CD14-positive monocyte (primary cell): Measurements from ENCODE around the gene NRG3. TPM values are rescaled to one million over a fixed set of nuclear protein-coding genes. Genes with fewer than 3 reads are reported as not detected.

Source experiments
- DNase-seq, 3 donors: peaks; one replicate each; pipeline ENCODE4 v3.0.0-alpha.2; 2011 to 2022
- H2AFZ ChIP-seq: 2 replicates; pipeline ENCODE4 v1.6.0; 2012; ENCODE audit warnings: mild to moderate bottlenecking, low read depth, low read length, inconsistent platforms; ENCODE audit not compliant: insufficient read depth, poor library complexity, severe bottlenecking
- H3K27ac ChIP-seq, 2 donors: 1 replicate in 1 of 2; 2 replicates in 1 of 2; pipeline ENCODE4 v1.5.1; 2012 to 2013; ENCODE audit warnings: low read length in 2 of 2, control low read depth in 1 of 2, inconsistent platforms in 1 of 2, low read depth in 1 of 2, mild to moderate bottlenecking in 1 of 2
- H3K27me3 ChIP-seq, 2 donors: one replicate each; pipeline versions ENCODE4 v1.6.0 to v1.6.1; 2011 to 2013; ENCODE audit warnings: low read length in 2 of 2; ENCODE audit not compliant: control insufficient read depth in 2 of 2, insufficient read depth in 2 of 2
- H3K36me3 ChIP-seq, 2 donors: replicated peaks in 1 of 2; 1 replicate in 1 of 2; 2 replicates in 1 of 2; pipeline versions ENCODE4 v1.5.1 to v1.6.1; 2012 to 2013; ENCODE audit warnings: low read length in 2 of 2, control low read depth in 1 of 2, inconsistent platforms in 1 of 2, mild to moderate bottlenecking in 1 of 2; ENCODE audit not compliant: insufficient read depth in 2 of 2, control insufficient read depth in 1 of 2
- H3K4me1 ChIP-seq, 2 donors: 1 replicate in 1 of 2; 2 replicates in 1 of 2; pipeline versions ENCODE4 v1.5.1 to v1.6.1; 2012 to 2013; ENCODE audit warnings: low read length in 2 of 2, control low read depth in 1 of 2, inconsistent platforms in 1 of 2, mild to moderate bottlenecking in 1 of 2, moderate library complexity in 1 of 2; ENCODE audit not compliant: insufficient read depth in 2 of 2, control insufficient read depth in 1 of 2
- H3K4me2 ChIP-seq: replicated peaks from 2 replicates; pipeline ENCODE3; 2012; ENCODE audit warnings: low read length, moderate library complexity, mild to moderate bottlenecking; ENCODE audit not compliant: poor library complexity, severe bottlenecking; ENCODE audit errors: extremely low read depth
- H3K4me3 ChIP-seq, 3 experiments: fragments of 200-600 bp in 1 of 3; sonication (generic) in 1 of 3; replicated peaks in 1 of 3; 1 replicate in 2 of 3; 2 replicates in 1 of 3; pipeline ENCODE4 v1.5.1; 2011 to 2013; ENCODE audit warnings: low read length in 3 of 3, mild to moderate bottlenecking in 3 of 3, control low read depth in 2 of 3, low read depth in 2 of 3, inconsistent platforms in 1 of 3, moderate library complexity in 1 of 3
- H3K79me2 ChIP-seq: 2 replicates; pipeline ENCODE4 v1.6.0; 2012; ENCODE audit warnings: mild to moderate bottlenecking, control low read depth, inconsistent platforms, low read length, moderate library complexity; ENCODE audit not compliant: insufficient read depth
- H3K9ac ChIP-seq: 2 replicates; pipeline ENCODE4 v1.6.0; 2017; ENCODE audit warnings: low read length, mild to moderate bottlenecking; ENCODE audit not compliant: insufficient read depth, poor library complexity, severe bottlenecking
- H3K9me3 ChIP-seq, 2 donors: replicated peaks in 1 of 2; 1 replicate in 1 of 2; 2 replicates in 1 of 2; pipeline versions ENCODE4 v1.5.1 to v1.6.1; 2012 to 2013; ENCODE audit warnings: low read length in 2 of 2, control low read depth in 1 of 2; ENCODE audit not compliant: control insufficient read depth in 1 of 2, insufficient read depth in 1 of 2
- H4K20me1 ChIP-seq: 2 replicates; pipeline ENCODE4 v1.6.0; 2012; ENCODE audit warnings: mild to moderate bottlenecking, low read length, control low read depth, moderate library complexity; ENCODE audit not compliant: insufficient read depth
- H3K27ac Mint-ChIP-seq, 7 donors: one replicate each; pipeline ENCODE4 v1.8.0; 2020; ENCODE audit warnings: mild to moderate bottlenecking in 7 of 7, mixed read lengths in 7 of 7, moderate library complexity in 6 of 7, inconsistent platforms in 2 of 7
- H3K27me3 Mint-ChIP-seq, 3 donors: one replicate each; pipeline ENCODE4 v1.8.0; 2021 to 2022; ENCODE audit warnings: low read depth in 3 of 3, mild to moderate bottlenecking in 3 of 3, mixed read lengths in 3 of 3, moderate library complexity in 3 of 3, inconsistent platforms in 1 of 3
- H3K36me3 Mint-ChIP-seq, 2 donors: one replicate each; pipeline ENCODE4 v1.8.0; 2020; ENCODE audit warnings: mixed read lengths in 2 of 2, inconsistent platforms in 1 of 2, mild to moderate bottlenecking in 1 of 2
- H3K4me1 Mint-ChIP-seq: one replicate; pipeline ENCODE4 v1.8.0; 2020; ENCODE audit warnings: mild to moderate bottlenecking, mixed read lengths
- H3K4me3 Mint-ChIP-seq, 2 donors: one replicate each; pipeline ENCODE4 v1.8.0; 2020; ENCODE audit warnings: mild to moderate bottlenecking in 2 of 2, mixed read lengths in 2 of 2, moderate library complexity in 1 of 2
- H3K9me3 Mint-ChIP-seq, 7 donors: one replicate each; pipeline ENCODE4 v1.8.0; 2020 to 2022; ENCODE audit warnings: mixed read lengths in 7 of 7, mild to moderate bottlenecking in 6 of 7, moderate library complexity in 6 of 7, inconsistent platforms in 2 of 7
- WGBS: methylation state at CpG from one replicate; pipeline ENCODE4 v1.1.5; 2013; ENCODE audit warnings: missing lambda C conversion rate; ENCODE audit not compliant: insufficient coverage; 5-methylcytosine and 5-hydroxymethylcytosine counted together
- intact Hi-C, 2 donors: fragments of 100-400 bp; cut with micrococcal nuclease; formaldehyde crosslinking; loops; one replicate each; pipeline versions ENCODE4 v1.15.0 to v1.15.1; 2023
- polyA plus RNA-seq, 3 donors: library from polyadenylated mRNA; depleted of rRNA in 1 of 3; unstranded in 2 of 3; stranded (reverse) in 1 of 3; fragments of 300-500 nt in 2 of 3; fragments of >200 nt in 1 of 3; fragmentation: Illumina TruSeq in 2 of 3; gene quantifications; 1 replicate in 2 of 3; 2 replicates in 1 of 3; pipeline ENCODE4 v1.2.3, GENCODE V29; 2012 to 2021
- TF ChIP-seq, protein P1 (sequence below): fragments of 200-600 bp; IDR thresholded peaks from one replicate; pipeline ENCODE4 v1.8.0; 2022; ENCODE audit warnings: antibody characterized with exemption, mild to moderate bottlenecking

NRG3 gene
- polyA plus RNA-seq, 3 donors: not detected

DNA sequence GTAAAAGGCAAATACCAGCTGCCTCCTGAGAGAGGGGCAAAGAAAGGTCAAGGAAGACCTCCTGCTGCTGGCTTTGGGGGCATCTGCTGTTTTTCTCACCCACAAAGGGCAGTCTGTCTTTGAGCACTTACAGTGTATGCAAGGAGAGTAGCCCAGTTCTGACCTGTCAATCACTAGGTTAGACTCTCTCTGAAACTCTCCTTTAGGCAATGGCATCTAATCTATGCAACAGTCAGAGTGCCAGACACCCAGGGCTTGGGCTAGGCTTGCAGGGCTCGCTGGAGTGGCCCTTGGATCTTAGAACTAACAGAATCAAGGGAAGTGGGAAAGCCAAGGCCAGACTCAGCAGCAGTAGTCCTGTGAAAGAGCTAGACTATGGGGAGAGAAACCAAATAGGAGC is 522.9 kb downstream of the NRG3 start:
- Mint-ChIP-seq H3K9me3 (peaks cover 0 to 9% (median 0%) of the 10 kb centered on the region in 7 donors), H3K4me3 (no peak overlapping the region), H3K4me1 (no peaks in the 10 kb centered on the region), H3K27me3 (no peaks in the 10 kb centered on the region), H3K27ac (no peak overlapping the region), H3K36me3 (no peaks in the 10 kb centered on the region)
- Histone ChIP-seq H3K9ac (no peak overlapping the region), H3K9me3 (no peaks in the 10 kb centered on the region), H2AFZ (no peak overlapping the region), H3K27ac (no peak overlapping the region), H3K4me3 (no peak overlapping the region), H3K79me2 (no peaks in the 10 kb centered on the region), H3K4me2 (no peak overlapping the region), H3K4me1 (no peaks in the 10 kb centered on the region), H3K27me3 (no peaks in the 10 kb centered on the region), H4K20me1 (no peaks in the 10 kb centered on the region), H3K36me3 (no peaks in the 10 kb centered on the region)
- no peak for DNase-seq
- TF ChIP-seq, protein P1, sequence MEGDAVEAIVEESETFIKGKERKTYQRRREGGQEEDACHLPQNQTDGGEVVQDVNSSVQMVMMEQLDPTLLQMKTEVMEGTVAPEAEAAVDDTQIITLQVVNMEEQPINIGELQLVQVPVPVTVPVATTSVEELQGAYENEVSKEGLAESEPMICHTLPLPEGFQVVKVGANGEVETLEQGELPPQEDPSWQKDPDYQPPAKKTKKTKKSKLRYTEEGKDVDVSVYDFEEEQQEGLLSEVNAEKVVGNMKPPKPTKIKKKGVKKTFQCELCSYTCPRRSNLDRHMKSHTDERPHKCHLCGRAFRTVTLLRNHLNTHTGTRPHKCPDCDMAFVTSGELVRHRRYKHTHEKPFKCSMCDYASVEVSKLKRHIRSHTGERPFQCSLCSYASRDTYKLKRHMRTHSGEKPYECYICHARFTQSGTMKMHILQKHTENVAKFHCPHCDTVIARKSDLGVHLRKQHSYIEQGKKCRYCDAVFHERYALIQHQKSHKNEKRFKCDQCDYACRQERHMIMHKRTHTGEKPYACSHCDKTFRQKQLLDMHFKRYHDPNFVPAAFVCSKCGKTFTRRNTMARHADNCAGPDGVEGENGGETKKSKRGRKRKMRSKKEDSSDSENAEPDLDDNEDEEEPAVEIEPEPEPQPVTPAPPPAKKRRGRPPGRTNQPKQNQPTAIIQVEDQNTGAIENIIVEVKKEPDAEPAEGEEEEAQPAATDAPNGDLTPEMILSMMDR: no peak
- intact Hi-C loops: no loop called here
- WGBS: 18% methylated on average over 1 of the region's 1 CpG

- Mint-ChIP-seq H3K4me3 (no peak overlapping the region), H3K4me1 (no peaks in the 10 kb centered on the region), H3K9me3 (peaks cover 0 to 2% (median 0%) of the 10 kb centered on the region in 7 donors), H3K27me3 (no peaks in the 10 kb centered on the region), H3K36me3 (no peaks in the 10 kb centered on the region), H3K27ac (no peak overlapping the region)
- Histone ChIP-seq H3K4me2 (no peak overlapping the region), H3K4me1 (no peaks in the 10 kb centered on the region), H2AFZ (no peak overlapping the region), H3K9ac (no peak overlapping the region), H3K27ac (no peak overlapping the region), H3K4me3 (no peak overlapping the region), H3K36me3 (no peaks in the 10 kb centered on the region), H3K9me3 (no peaks in the 10 kb centered on the region), H4K20me1 (no peaks in the 10 kb centered on the region), H3K27me3 (no peaks in the 10 kb centered on the region), H3K79me2 (no peaks in the 10 kb centered on the region)
- intact Hi-C loops: no loop called here
- TF ChIP-seq, protein P1: no peak
- no CpG with 5 or more reads among the region's 2 CpGs for WGBS
- DNase-seq: no peak
These were observed 524.9 kb downstream of the NRG3 start for GRCh38 chr10:82399850-82400249.
